Fibroblast of lung (primary cell): ENCODE measurements around the gene ALPK3. TPM values are rescaled to one million over a fixed set of nuclear protein-coding genes. Genes with fewer than 3 reads are reported as not detected.

Experiments
- DNase-seq, 2 donors: peaks; one replicate each; pipeline versions ENCODE4 v3.0.0 to v3.0.0-alpha.2; 2010; ENCODE audit warnings: low read depth in 2 of 2
- H2AFZ ChIP-seq: 2 replicates; pipeline ENCODE4 v1.5.1; 2012; ENCODE audit warnings: low read length, control low read depth, inconsistent platforms
- H3K27ac ChIP-seq: 2 replicates; pipeline ENCODE4 v1.5.1; 2011; ENCODE audit warnings: low read length, control low read depth; ENCODE audit not compliant: insufficient read depth
- H3K27me3 ChIP-seq: 2 replicates; pipeline ENCODE4 v1.5.1; 2011; ENCODE audit warnings: mild to moderate bottlenecking, low read length; ENCODE audit not compliant: control insufficient read depth, insufficient read depth
- H3K36me3 ChIP-seq: 2 replicates; pipeline ENCODE4 v1.5.1; 2011; ENCODE audit warnings: low read length; ENCODE audit not compliant: control insufficient read depth, insufficient read depth
- H3K4me1 ChIP-seq: 2 replicates; pipeline ENCODE4 v1.5.1; 2011; ENCODE audit warnings: low read length; ENCODE audit not compliant: control insufficient read depth, insufficient read depth; ENCODE audit errors: extremely low read depth
- H3K4me2 ChIP-seq: 2 replicates; pipeline ENCODE4 v1.5.1; 2011; ENCODE audit warnings: low read length, control low read depth; ENCODE audit not compliant: insufficient read depth; ENCODE audit errors: extremely low read depth
- H3K4me3 ChIP-seq, 4 experiments: fragments of 200-600 bp in 1 of 4; sonication (generic) in 1 of 4; replicated peaks in 1 of 4; 2 replicates each; pipeline ENCODE4 v1.5.1; 2011 to 2016; ENCODE audit warnings: low read length in 4 of 4, low read depth in 3 of 4, mild to moderate bottlenecking in 3 of 4, control low read depth in 2 of 4, inconsistent platforms in 1 of 4, mixed read lengths in 1 of 4; ENCODE audit not compliant: insufficient read depth in 1 of 4; ENCODE audit errors: control extremely low read depth in 1 of 4
- H3K79me2 ChIP-seq: 2 replicates; pipeline ENCODE4 v1.5.1; 2012; ENCODE audit warnings: mild to moderate bottlenecking, low read length, inconsistent platforms; ENCODE audit not compliant: control insufficient read depth, insufficient read depth
- H3K9ac ChIP-seq: 2 replicates; pipeline ENCODE4 v1.5.1; 2011; ENCODE audit warnings: mild to moderate bottlenecking, low read length, control low read depth; ENCODE audit not compliant: insufficient read depth
- H3K9me3 ChIP-seq: 2 replicates; pipeline ENCODE4 v1.5.1; 2012; ENCODE audit warnings: low read depth, low read length; ENCODE audit not compliant: control insufficient read depth, insufficient read depth
- H4K20me1 ChIP-seq: 2 replicates; pipeline ENCODE4 v1.5.1; 2011; ENCODE audit warnings: low read length; ENCODE audit not compliant: control insufficient read depth, insufficient read depth; ENCODE audit errors: extremely low read depth
- CTCF ChIP-seq, 2 donors: IDR thresholded peaks in 1 of 2; conservative IDR thresholded peaks in 1 of 2; 1 replicate in 1 of 2; 2 replicates in 1 of 2; pipeline ENCODE4 v1.5.1; 2011 to 2012; ENCODE audit warnings: low read length in 2 of 2, control low read depth in 1 of 2, inconsistent platforms in 1 of 2, low read depth in 1 of 2, mild to moderate bottlenecking in 1 of 2
- EZH2 ChIP-seq: IDR thresholded peaks from 2 replicates; pipeline ENCODE4 v1.5.1; 2012; ENCODE audit warnings: low read length, control low read depth, mild to moderate bottlenecking; ENCODE audit errors: missing control alignments
- polyA plus RNA-seq, 2 donors: library from polyadenylated mRNA; depleted of rRNA in 1 of 2; stranded (reverse) in 1 of 2; unstranded in 1 of 2; fragments of >200 nt; gene quantifications; 2 replicates each; pipeline ENCODE4 v1.2.1, GENCODE V29; 2011 to 2012; ENCODE audit warnings: missing spikeins in 1 of 2
- total RNA-seq: library from RNA; depleted of rRNA; stranded (reverse); fragments of >200 nt; gene quantifications from 2 replicates; pipeline ENCODE4 v1.2.1, GENCODE V29; 2014

The ALPK3 gene
- total and polyA plus RNA-seq, 2 donors (not counting 1 experiment from before 2014, with no cell fraction given), result 0.03 to 0.50 TPM

GRCh38 chr15:84819291-84819768, 2.2 kb downstream of the ALPK3 start:
- H3K27ac ChIP-seq, result no peak overlapping the region

GRCh38 chr15:84819791-84820190, 2.6 kb downstream of the ALPK3 start:
- Histone ChIP-seq H3K79me2 (no peaks in the 10 kb centered on the region), H2AFZ (no peak overlapping the region), H3K27ac (no peak overlapping the region), H3K9me3 (no peaks in the 10 kb centered on the region), H3K27me3 (peaks cover 9% of the 10 kb centered on the region), H3K4me3 (no peak overlapping the region), H4K20me1 (no peaks in the 10 kb centered on the region), H3K4me1 (no peaks in the 10 kb centered on the region), H3K9ac (no peak overlapping the region), H3K4me2 (no peak overlapping the region), H3K36me3 (no peaks in the 10 kb centered on the region)
- no peak for DNase-seq
- TF ChIP-seq EZH2 (no peak), CTCF (conservative IDR thresholded peaks at IDR 0.05 in 1 of 2, IDR thresholded peaks at IDR 0.05 in 1 of 2; ENCODE audit: low read depth in 1 of 2, low read length in 2 of 2) (no peak)

More at GRCh38 chr15:84819291-84819768, 2.2 kb downstream of the ALPK3 start:
- no peak for DNase-seq
- Histone ChIP-seq H3K79me2 (no peaks in the 10 kb centered on the region), H3K36me3 (no peaks in the 10 kb centered on the region), H3K4me1 (no peaks in the 10 kb centered on the region), H3K27me3 (peaks cover 8% of the 10 kb centered on the region), H3K4me2 (no peak overlapping the region), H3K4me3 (no peak overlapping the region), H3K9ac (no peak overlapping the region), H4K20me1 (no peaks in the 10 kb centered on the region), H3K9me3 (no peaks in the 10 kb centered on the region), H2AFZ (no peak overlapping the region)
- TF ChIP-seq CTCF (conservative IDR thresholded peaks at IDR 0.05 in 1 of 2, IDR thresholded peaks at IDR 0.05 in 1 of 2; ENCODE audit: low read depth in 1 of 2, low read length in 2 of 2) (no peak), EZH2 (no peak)

GRCh38 chr15:84821501-84822021, 4.4 kb downstream of the ALPK3 start:
- no peak for TF ChIP-seq CTCF (conservative IDR thresholded peaks at IDR 0.05 in 1 of 2, IDR thresholded peaks at IDR 0.05 in 1 of 2; ENCODE audit: low read depth in 1 of 2, low read length in 2 of 2)
- TF ChIP-seq EZH2, result no peak
- Histone ChIP-seq H3K9ac (no peak overlapping the region), H3K27ac (no peak overlapping the region), H3K79me2 (no peaks in the 10 kb centered on the region), H3K9me3 (no peaks in the 10 kb centered on the region), H3K4me3 (no peak overlapping the region), H3K27me3 (peaks cover 9% of the 10 kb centered on the region), H3K4me1 (no peaks in the 10 kb centered on the region), H2AFZ (no peak overlapping the region), H4K20me1 (no peaks in the 10 kb centered on the region), H3K36me3 (no peaks in the 10 kb centered on the region), H3K4me2 (no peak overlapping the region)
- no peak for DNase-seq
